ENCODE data around the gene CCDC81.

Gene CCDC81

DNA sequence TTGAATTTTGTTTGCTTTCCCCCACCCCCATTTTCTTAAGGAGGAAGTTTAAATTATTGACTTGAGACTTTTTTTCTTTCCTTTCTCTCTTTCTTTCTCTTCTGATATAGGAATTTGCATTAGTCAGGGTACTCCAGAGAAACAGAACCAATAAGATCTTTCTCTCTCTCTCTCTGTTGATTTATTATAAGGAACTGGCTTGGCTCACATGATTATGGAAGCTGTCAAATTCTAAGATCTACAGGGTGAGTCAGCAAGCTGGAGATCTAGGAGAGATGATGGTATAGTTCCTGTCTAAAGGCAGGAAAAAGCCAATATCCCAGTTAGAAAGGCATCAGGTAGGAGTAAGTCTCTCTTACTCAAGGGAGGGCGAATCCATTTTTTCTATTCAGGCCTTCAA is 64.0 kb downstream of the CCDC81 start:
- no peak for DNase-seq (ENCODE audit: extremely low read depth in 1 of 2, low read depth in 1 of 2)

DNA sequence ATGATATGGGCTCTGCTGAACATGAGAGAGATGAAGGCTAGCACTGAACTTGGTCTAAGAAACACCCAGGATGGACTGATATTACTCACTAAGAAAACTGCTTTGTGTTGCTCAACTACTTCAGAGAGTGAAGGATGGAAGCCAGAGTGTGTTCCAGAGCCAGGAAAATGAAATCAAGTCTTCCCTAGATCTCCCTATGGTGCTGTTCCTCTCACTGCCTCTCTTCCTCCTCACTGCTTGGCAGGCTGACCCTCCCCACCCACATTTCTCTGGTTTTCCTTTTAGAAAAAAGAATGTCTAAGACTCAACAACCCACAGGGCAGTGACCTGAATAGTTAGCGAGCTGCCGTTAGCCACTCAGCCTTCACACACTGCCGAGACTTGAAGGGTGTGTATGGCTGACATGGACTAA is 65.6 kb downstream of the CCDC81 start:
- no peak for DNase-seq (ENCODE audit: extremely low read depth in 1 of 2, low read depth in 1 of 2)

DNA sequence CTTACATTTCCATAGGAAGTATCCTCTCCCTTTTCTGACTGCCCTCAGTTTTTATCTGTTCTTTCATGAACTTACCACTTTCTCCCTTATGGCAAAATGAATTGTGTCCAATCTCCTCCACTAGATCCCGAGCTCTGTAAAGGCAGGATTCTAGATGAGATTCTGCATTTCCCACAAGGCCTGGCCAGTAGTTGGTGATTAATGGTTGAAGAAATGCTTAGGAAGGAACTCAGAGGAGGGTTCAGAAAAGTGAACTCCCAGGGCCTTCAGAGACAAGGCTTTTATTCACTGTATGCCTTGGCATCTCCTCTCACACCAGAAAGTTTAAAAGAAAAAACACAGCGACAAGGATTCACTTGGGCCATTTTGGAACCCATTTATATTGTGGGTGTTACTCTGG is 66.2 kb downstream of the CCDC81 start:
- DNase-seq (ENCODE audit: extremely low read depth in 1 of 2, low read depth in 1 of 2): no peak

DNA sequence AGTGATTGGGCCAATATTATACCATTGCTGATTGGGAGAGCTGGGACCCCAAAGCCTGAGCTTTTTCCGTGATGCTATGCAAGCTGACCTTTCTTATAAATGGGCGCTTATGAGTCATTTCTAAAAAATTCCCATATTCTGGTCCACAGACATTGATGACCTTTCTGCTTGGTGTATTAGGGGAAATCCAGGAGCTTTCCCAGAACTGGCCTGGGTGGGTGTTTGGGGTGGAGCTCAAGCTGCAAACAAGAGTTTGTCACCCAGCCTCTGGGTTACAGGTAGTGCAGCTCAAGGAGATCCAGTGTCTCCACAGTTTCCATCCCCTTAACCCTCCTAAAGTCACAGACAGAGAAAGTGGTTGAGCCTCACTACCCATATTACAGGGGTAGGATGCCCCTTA is 67.7 kb downstream of the CCDC81 start:
- no peak for DNase-seq (ENCODE audit: extremely low read depth in 1 of 2, low read depth in 1 of 2)

DNA sequence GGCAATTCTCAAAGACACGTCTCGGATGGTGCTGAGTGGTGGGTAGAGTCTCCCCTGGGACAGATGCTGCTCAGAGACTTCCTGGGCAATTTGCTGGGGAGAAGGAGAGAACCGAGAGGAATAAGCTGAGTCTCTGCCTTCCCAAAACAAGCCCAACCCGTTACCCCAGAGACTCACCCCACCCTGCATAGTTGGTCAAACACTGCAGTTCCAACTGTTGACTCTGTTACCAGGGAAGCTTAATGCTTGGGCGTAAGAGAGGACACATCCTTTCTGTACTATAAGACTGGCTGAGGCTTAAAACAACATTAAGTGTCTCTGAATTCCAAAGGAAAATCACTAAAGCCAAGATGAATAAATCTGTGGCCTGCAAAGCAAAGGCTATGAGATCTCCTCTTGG is 68.1 kb downstream of the CCDC81 start:
- DNase-seq (ENCODE audit: extremely low read depth in 1 of 2, low read depth in 1 of 2): no peak

DNA sequence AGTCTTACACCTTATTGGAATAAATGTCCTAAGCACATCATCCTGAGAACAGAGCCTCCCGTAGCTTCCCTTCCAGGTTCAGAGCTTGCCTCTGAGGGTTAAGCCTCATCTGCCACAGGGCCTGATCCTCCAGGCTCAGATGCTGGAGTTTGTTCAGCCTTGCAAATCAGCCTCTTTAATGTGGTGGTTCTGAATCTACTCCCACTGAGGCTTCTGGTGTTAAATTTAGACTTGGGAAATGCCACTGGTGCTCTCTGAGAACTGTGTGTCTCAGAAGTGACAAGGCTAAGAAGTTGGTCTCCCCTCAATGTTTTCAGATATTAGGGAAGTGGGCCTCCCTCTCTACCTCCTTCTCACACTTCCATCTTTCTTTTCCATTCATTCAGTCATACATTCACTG is 68.7 kb downstream of the CCDC81 start:
- DNase-seq (ENCODE audit: extremely low read depth in 1 of 2, low read depth in 1 of 2): no peak

DNA sequence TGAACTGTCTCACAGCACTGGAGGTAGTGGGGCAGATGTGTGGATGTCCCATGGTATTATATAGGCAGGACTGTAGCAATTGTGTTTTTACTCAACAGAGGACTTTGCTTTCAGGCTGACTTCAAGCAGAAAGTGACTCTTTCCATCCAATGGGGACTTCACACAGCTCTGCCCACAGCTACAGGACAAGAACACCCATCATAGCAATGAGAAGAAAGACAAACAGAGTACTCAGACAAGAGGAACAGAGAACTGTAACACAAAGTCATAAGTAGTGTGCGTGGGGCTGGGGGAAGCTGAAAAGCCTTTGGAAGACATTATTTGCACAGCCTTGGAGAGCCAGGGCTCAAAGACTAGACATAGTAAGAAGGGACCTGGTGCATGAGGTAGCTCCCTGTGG is 70.3 kb downstream of the CCDC81 start:
- DNase-seq (ENCODE audit: extremely low read depth in 1 of 2, low read depth in 1 of 2): no peak

DNA sequence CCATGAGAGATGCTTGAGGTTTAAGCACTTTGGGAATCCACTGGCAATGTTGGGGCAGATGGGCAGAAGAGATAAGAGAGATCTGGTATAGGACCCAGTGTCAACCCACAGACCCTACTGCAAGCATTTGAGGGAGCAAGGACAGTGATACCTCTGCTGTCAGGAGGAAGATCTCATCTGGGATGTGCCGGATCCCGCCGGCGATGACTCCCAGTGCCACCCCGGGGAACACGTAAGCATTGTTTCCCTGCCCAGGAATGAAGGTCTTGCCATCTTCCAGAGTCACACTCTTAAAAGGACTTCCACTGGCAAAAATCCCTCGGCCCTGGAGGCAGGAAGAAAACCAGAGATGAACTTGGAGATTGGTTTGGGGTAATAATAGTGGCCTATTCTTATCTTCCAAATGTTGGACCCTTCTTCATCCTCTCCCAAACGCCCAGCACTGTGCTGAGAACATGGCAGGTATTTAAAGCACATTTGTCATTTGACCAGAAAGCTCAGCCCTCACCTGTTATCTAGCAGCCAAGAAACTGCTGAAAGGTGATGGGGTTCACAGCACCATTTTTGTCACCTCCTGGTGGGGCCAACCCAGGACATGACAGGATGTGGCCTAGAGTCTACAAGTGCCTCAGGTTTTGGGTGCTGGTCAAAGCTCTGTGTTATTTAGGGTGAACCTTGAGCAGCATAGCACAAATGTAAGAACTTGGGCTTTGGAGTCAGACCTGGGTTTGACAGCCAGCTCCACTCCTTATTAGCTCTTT is 71.7 kb downstream of the CCDC81 start:
- DNase-seq (ENCODE audit: extremely low read depth in 1 of 2, low read depth in 1 of 2): no peak

DNA sequence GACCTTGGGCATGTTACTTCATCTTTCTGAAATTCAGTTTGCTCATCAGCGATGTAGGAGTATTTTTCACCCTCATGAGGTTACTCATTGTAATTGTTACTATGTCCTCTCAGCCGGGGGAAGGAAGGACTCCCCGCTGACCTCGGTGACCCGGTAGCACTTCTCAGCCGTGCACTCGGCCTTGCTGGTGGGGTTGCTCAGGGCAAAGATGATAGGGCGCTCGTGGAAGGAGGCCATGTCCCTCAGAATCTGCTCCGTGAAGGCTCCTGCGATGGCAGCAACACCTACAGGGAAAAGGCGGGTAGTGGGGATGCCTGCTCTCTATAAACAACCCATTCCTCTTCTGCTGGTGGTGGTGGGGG is 72.2 kb downstream of the CCDC81 start:
- no peak for DNase-seq (ENCODE audit: extremely low read depth in 1 of 2, low read depth in 1 of 2)

DNA sequence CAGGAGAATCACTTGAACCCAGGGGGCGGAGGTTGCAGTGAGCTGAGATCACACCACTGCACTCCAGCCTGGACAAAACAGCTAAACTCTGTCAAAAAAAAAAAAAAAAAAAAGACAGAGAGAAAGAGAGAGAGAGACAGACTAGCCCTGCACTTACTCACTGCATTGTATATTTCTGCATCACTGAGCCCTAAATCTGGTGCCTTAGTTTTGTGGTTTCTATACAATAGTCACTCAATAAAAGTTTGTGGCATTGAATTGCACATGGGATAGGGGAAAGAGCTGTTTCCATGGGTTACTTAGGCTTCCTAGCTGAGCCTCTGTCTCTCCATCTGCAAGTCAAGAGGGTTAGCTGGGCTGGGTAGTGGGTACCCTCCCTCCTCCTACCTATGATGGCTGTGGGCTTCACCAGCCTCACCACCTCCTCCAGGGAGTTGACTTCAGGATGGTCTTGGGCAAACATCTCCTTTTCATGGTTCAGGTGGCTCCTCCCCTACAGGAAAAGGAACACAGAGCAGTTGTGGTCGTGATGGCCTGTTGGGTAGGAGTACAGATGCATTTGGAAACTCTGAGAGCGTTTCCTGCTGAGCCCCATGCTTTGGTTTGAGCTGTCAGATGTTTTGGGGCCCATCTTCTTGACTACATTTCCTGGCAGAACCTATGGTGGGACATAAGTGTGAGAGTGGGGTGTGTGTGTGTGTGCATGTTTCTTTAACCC is 73.2 kb downstream of the CCDC81 start:
- peak in 1 of 2 donors; percentile 39 for DNase-seq (ENCODE audit: extremely low read depth in 1 of 2, low read depth in 1 of 2)

DNA sequence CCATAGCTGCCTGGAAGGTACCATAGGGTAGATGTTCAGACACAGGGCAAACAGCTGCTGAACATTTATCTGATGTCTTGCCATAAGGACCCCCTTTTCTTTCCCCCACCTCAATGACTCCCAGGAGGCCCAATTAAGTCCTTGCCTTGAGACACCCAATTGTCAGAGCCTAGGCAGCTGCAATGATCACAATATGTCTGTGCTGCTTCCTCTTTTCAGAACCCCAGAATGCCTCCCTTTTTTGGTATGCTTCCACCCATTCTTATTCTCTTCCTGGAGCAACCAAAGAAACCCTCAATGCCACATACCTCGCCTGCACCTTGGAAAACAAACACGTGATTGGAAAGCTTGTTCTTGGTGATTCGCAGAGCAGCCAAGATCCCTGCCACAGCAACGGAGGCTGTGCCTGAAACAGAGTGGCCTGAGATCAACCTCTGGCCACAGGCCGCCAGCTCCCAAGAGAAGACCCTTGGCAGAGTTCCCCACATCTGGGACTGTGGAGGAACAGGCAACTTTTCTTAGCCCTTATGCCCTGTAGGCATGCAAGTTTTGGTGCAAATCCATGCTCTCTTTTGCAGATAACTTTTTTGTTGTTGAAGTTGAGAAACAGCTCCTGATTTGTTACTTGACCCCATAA is 75.4 kb downstream of the CCDC81 start:
- DNase-seq (ENCODE audit: extremely low read depth in 1 of 2, low read depth in 1 of 2): no peak

DNA sequence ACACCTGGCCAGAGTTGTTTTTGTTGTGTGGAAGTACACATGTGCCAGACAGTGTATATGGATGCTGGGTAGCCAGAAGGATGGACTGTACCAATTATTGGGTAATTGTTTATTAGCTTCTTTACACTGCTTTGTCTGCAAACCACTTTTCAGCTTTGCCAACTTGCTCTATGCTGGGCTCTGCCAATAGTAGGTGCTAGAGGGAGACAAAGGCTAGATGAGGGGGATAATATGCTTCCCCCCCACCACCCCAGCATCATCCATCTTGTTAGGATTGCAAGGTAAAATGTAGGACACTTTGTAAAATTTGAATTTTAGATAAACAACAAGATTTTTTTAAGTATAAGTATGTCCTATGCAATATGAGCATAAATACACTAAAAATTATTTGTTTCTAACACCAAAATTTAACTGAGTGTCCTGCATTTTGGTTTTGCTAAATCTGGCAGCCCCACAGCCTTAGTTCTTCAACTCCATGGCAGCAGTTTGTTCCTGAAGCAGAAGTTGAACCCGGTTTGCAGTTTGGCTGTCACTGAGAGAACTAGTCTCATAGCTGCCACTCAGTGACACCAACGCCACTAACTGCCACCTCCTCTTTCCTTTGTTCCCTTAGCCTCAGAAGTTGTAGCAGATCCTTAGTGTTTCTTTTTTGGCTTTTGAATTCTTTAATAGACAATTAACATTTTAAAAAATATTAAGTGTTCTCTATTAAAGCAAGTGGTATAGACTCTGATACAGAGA is 78.8 kb downstream of the CCDC81 start:
- no peak for DNase-seq (ENCODE audit: extremely low read depth in 1 of 2, low read depth in 1 of 2)

DNA sequence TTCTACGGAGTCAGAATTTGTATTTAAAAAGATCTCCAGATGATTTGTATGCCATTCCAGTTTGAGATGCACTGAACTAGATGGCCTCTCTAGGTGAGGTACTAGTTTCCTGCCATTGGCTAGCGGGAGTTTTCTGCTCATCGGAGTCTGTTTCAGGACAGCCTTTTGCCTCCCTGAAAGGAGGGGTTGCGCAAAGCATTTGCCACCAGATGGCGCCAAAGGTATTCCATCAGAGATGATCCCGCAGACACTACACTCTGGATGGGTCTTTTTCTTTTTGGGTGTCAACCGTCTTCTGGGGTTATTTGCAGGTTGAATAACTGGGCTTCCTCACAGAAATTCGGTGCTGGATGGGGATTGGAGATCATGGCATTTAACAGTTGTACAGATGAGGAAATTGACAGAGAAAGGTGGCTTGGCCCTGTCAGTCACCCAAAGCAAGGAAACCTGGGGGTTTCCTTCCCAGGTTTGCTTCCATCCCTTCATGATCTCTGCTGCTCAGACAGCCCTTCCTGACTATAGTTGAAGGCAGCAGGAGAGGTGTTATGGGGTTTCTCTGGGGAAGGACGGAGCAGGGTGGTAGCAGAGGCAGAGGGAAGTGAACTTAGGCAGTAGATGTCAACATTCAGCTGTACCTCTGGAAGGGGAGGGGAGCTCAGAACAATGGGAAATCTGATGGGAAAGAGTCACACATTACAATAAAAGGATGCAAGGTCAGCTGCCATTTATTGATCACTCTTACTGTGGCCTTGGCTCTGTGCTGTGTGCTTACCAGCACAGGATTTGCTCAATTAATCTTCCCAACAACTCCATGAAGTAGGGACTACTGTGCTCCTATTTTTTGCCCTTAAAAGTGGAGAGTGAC is 81.6 kb downstream of the CCDC81 start:
- DNase-seq (ENCODE audit: extremely low read depth in 1 of 2, low read depth in 1 of 2): peak; percentile 53 to 64

DNA sequence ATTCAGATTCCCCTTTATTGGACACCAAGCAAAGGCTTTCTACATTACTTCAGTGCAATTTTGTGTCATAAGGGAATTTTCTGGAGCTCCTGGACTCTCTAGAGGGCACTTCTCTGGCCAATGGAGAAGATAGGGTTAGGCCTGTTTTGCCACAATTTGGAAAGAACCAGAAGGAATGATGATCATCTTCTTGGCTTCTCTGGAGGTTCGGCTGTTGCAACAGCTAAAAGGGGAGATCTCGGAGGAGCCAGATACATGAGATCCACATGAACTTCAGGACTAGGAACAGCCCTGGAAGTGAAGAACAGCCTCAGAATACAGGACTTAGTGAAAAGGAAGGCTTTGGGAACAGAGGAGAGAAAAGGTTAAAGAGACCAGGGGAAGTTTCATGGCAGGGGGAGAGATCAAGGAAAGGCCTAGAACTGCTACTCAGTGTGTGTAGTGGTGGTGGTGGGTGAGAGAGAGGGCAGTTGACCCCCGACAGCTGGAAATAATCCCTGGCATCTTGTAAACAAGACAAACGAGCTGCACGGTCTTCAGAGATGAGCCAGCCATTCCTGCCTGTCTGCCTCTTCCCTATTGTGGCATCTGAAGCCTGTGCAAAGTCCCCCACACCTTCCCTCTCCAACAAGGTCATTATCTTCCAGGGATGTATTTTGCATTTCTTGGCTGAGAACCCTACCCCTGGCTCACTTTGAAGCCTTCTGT is 83.8 kb downstream of the CCDC81 start:
- no peak for DNase-seq (ENCODE audit: extremely low read depth in 1 of 2, low read depth in 1 of 2)

DNA sequence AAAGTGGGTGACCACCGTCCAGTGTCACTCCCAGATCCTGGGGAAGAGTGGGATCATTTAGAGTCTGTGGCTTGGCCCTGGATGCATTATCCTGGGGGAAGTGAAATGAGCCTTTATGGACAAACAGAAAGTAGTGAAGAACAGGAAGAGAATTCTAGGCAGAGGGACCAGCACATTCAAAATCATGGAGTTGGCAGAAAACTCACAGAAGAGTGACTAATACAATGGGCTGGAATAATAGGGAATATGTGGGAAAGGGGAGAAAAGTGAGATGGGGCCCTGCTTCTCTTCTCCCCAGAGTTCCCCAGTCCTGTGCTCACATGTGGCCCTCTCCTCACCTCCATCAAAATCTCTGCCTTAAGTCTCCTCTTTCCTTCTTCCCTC is 84.3 kb downstream of the CCDC81 start:
- no peak for DNase-seq (ENCODE audit: extremely low read depth in 1 of 2, low read depth in 1 of 2)

DNA sequence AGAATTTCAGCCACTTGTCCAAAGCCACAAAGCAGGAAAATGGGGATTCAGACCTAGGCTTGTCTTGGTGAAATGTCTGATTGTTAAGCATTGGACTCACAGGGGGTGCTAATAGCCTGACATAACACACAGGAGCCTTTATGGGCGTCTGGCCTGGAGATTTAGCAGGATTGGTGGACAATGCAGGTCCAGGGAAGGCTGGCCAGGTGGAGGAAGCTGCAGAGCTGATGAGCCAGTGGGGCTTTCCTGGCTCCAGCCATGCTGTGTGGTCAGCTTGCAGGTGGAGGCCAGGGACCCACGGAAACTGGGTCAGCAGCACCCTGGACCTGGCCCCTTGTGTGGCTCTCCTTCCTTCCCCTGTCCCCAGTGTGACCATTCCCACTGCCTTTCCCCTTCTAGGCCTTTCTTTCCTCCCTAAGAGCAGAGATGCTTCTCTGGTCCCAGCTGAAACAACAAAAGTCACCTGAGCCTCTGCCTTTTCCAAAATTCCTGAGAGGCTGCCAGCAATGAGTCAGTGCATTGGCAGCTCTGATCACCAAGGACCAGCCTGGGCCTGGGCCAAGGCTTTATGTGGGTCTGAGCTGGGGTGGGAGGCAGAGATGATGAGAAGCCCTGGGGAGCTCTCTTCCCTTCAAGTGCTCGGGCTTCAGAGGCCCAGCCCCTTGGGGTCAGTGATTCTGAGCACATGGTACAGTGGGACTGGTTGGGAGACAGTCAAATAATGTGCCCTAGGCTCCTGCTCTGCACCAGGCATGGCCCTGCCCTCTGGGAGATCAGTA is 85.2 kb downstream of the CCDC81 start:
- no peak for DNase-seq (ENCODE audit: extremely low read depth in 1 of 2, low read depth in 1 of 2)

DNA sequence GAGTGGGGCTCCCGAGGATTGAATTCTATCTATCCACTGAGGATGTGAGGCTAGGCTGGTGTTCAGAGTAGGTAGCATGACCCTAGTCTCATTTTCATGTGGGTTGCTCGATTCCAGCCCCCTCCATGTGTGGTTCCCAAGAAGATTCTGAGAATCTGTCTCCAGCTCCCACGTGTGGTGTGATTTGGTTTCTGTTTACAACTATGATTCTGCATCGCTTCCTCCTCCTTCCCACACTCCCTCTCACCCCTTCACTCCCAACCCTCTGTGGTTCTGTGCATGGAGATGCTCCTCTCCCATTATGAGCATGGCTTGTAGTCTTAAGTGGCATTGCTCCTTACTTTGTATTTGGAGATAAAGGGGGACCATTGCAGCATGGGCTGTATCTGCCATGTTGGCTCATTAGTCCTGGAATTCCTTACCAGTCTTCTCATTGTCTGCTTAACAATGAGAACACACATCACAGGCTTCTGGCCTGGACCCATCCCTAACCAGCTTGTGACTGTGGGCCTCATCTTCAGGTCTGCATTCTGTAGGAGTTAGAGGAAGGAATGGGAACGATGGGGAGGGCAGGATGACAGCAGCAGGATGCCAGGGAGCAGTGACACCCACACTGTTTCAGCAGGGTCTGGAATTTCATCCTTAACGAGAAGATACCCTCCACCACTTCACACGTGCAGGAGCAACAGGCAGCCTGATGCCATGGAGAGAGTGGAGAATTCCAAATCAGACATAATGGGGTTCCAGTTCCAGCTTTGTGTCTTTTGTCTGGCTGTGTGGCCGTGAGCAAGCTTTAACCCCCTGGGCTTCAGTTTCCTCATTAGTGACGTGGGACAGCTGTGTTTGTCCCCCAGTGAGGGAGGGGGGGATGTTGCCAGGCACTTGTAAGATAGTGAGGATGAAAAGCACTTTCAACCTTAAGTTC is 86.0 kb downstream of the CCDC81 start:
- DNase-seq (ENCODE audit: extremely low read depth in 1 of 2, low read depth in 1 of 2): no peak

DNA sequence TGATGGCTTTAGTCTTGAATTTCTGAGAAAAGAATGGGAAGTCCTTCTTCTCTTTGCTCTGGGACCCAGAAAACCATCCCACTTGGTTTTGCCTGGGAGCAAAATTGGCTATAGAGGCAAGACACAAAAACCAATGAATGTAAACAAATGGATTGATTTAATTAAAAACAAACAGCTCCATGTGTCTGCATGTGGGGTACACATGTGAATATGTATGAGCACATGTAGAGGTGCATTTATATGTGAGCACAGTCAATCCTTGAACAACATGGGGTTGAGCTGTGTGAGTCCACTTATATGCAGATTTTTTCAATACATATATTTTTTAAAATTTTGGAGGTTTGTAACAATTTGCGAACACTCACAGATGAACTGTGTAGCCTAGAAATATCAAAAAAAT is 87.2 kb downstream of the CCDC81 start:
- DNase-seq (ENCODE audit: extremely low read depth in 1 of 2, low read depth in 1 of 2): no peak

All from stimulated activated CD8-positive, alpha-beta memory T cell treated with anti-CD3 and anti-CD28 coated beads, Interleukin-7, amount 100 ng/mL, for 48 hours (primary cell).